OCI-LY3 (cell line): ENCODE measurements around the gene PLEKHM1.

ENCODE experiments used
- H2AFZ ChIP-seq: fragments of 200-600, 300-600 bp; shearing (Covaris generic); 2 replicates; pipeline ENCODE4 v1.6.0; 2014; ENCODE audit warnings: antibody characterized with exemption, low read depth, low read length
- H3K27ac ChIP-seq: fragments of 200-600, 300-600 bp; sonication (generic); 2 replicates; pipeline ENCODE4 v1.5.1; 2014; ENCODE audit warnings: mild to moderate bottlenecking, low read length, moderate library complexity, mixed read lengths
- H3K27me3 ChIP-seq: fragments of 200-600, 300-600 bp; sonication (generic); 2 replicates; pipeline ENCODE4 v1.6.1; 2014; ENCODE audit warnings: low read depth, low read length, mixed read lengths
- H3K36me3 ChIP-seq: fragments of 200-600, 300-600 bp; sonication (generic); replicated peaks from 2 replicates; pipeline ENCODE3; 2014; ENCODE audit warnings: low read depth, low read length, mixed read lengths
- H3K4me1 ChIP-seq: fragments of 300-600, 200-600 bp; sonication (generic); 2 replicates; pipeline ENCODE4 v1.6.1; 2014; ENCODE audit warnings: low read length, mixed read lengths
- H3K4me2 ChIP-seq: fragments of 200-600, 300-600 bp; sonication (generic); 2 replicates; pipeline ENCODE4 v1.6.1; 2014; ENCODE audit warnings: low read length, mixed read lengths
- H3K4me3 ChIP-seq: fragments of 300-600, 200-600 bp; sonication (generic); 2 replicates; pipeline ENCODE4 v1.5.1; 2014; ENCODE audit warnings: antibody characterized with exemption, mild to moderate bottlenecking, low read length, moderate library complexity
- H3K79me2 ChIP-seq: fragments of 300-600, 200-600 bp; shearing (Covaris generic); 2 replicates; pipeline ENCODE4 v1.6.1; 2014; ENCODE audit warnings: mild to moderate bottlenecking, low read length, mixed read lengths
- H3K9ac ChIP-seq: fragments of 300-600, 200-600 bp; shearing (Covaris generic); 2 replicates; pipeline ENCODE4 v1.6.0; 2014; ENCODE audit warnings: mild to moderate bottlenecking, low read length, moderate library complexity
- H3K9me3 ChIP-seq: fragments of 200-600, 300-600 bp; shearing (Covaris generic); 2 replicates; pipeline ENCODE4 v1.6.1; 2014; ENCODE audit warnings: low read length, mixed read lengths; ENCODE audit not compliant: insufficient read depth
- H4K20me1 ChIP-seq: fragments of 200-600, 300-600 bp; sonication (generic); 2 replicates; pipeline ENCODE4 v1.6.1; 2016; ENCODE audit warnings: low read length, mixed read lengths; ENCODE audit not compliant: insufficient read depth
- CTCF ChIP-seq: fragments of 200-600, 300-600 bp; sonication (generic); IDR thresholded peaks from 2 replicates; pipeline ENCODE4 v1.5.1; 2014; ENCODE audit warnings: antibody characterized with exemption, low read length, low read depth
- EZH2phosphoT487 ChIP-seq: fragments of 200-600 bp; shearing (Covaris generic); IDR thresholded peaks from 2 replicates; pipeline ENCODE4 v1.6.1; 2018; ENCODE audit warnings: antibody characterized with exemption, mixed run types, low read depth

The PLEKHM1 gene

GRCh38 chr17:45430006-45430737 lies 60.3 kb downstream of the PLEKHM1 start:
- no peaks in the 10 kb centered on the region for H3K9me3 ChIP-seq
- peaks cover 39% of the 10 kb centered on the region for H3K4me1 ChIP-seq
- peak overlapping the region; percentile 80 for H3K4me3 ChIP-seq
- H2AFZ ChIP-seq = no peak overlapping the region
- H3K36me3 ChIP-seq = no peaks in the 10 kb centered on the region
- H3K4me2 ChIP-seq = peak overlapping the region; percentile 89
- H4K20me1 ChIP-seq = no peaks in the 10 kb centered on the region
- H3K27ac ChIP-seq = peak overlapping the region; percentile 17; the same call in 1 of the 2 replicates
- H3K27me3 ChIP-seq = peaks cover 4% of the 10 kb centered on the region; the same call in 1 of the 2 replicates
- no peaks in the 10 kb centered on the region for H3K79me2 ChIP-seq
- H3K9ac ChIP-seq = peak overlapping the region; percentile 62
- TF ChIP-seq CTCF (no peak), EZH2phosphoT487 (no peak)

- Histone ChIP-seq H3K79me2 (no peaks in the 10 kb centered on the region), H3K27me3 (peaks cover 4% of the 10 kb centered on the region; the same call in 1 of the 2 replicates), H3K4me1 (peaks cover 41% of the 10 kb centered on the region), H4K20me1 (no peaks in the 10 kb centered on the region), H3K27ac (peak overlapping the region; percentile 89), H2AFZ (no peak overlapping the region), H3K9me3 (no peaks in the 10 kb centered on the region), H3K9ac (peak overlapping the region; percentile 13; the same call in 1 of the 2 replicates), H3K4me3 (peak overlapping the region; percentile 75), H3K4me2 (peak overlapping the region; percentile 96), H3K36me3 (no peaks in the 10 kb centered on the region)
- TF ChIP-seq EZH2phosphoT487 (no peak), CTCF (no peak)
Measured at GRCh38 chr17:45429339-45430005, 61.0 kb downstream of the PLEKHM1 start.

- Histone ChIP-seq H3K27me3 (peaks cover 4% of the 10 kb centered on the region; the same call in 1 of the 2 replicates), H3K27ac (peak overlapping the region; percentile 89)
- TF ChIP-seq EZH2phosphoT487 (no peak), CTCF (no peak)
Measured at GRCh38 chr17:45428931-45429338, 61.6 kb downstream of the PLEKHM1 start.

GRCh38 chr17:45428050-45428617 lies 62.4 kb downstream of the PLEKHM1 start:
- Histone ChIP-seq H3K9ac (peak overlapping the region; percentile 60), H3K4me1 (peaks cover 41% of the 10 kb centered on the region), H3K4me2 (peak overlapping the region; percentile 96), H3K4me3 (peak overlapping the region; percentile 75), H2AFZ (no peak overlapping the region), H3K27me3 (peaks cover 4% of the 10 kb centered on the region; the same call in 1 of the 2 replicates), H3K36me3 (no peaks in the 10 kb centered on the region), H3K79me2 (no peaks in the 10 kb centered on the region), H4K20me1 (no peaks in the 10 kb centered on the region), H3K27ac (peak overlapping the region; percentile 89), H3K9me3 (no peaks in the 10 kb centered on the region)
- TF ChIP-seq CTCF = peak; percentile 92
- no peak for TF ChIP-seq EZH2phosphoT487

More at GRCh38 chr17:45428931-45429338, 61.6 kb downstream of the PLEKHM1 start:
- no peaks in the 10 kb centered on the region for H4K20me1 ChIP-seq
- peak overlapping the region; percentile 60 for H3K9ac ChIP-seq
- no peaks in the 10 kb centered on the region for H3K36me3 ChIP-seq
- H3K79me2 ChIP-seq = no peaks in the 10 kb centered on the region
- no peak overlapping the region; the same call in 1 of the 2 replicates for H2AFZ ChIP-seq
- H3K4me3 ChIP-seq = peak overlapping the region; percentile 75
- no peaks in the 10 kb centered on the region for H3K9me3 ChIP-seq
- peak overlapping the region; percentile 96 for H3K4me2 ChIP-seq
- H3K4me1 ChIP-seq = peaks cover 41% of the 10 kb centered on the region
